BLaER1 treated with 17β-estradiol and CSF1 and Interleukin-3, amounts not matched to agents 10 nM and 100 nM (cell line): ENCODE results near the gene CCDC187.
"Not testable (repeated sequence)": the region's sequence is repeated elsewhere in the genome, so short reads cannot be mapped to it uniquely, and the experiment has no call there.

Source experiments
- H3K27ac ChIP-seq, 11 experiments: shearing (Covaris generic); formaldehyde crosslinking; 2 replicates each; pipeline ENCODE4 v1.8.1; 2022
- H3K27me3 ChIP-seq, 11 experiments: shearing (Covaris generic); formaldehyde crosslinking; 2 replicates each; pipeline ENCODE4 v1.8.1; 2022
- H3K36me3 ChIP-seq, 11 experiments: shearing (Covaris generic); formaldehyde crosslinking; 2 replicates each; pipeline ENCODE4 v1.8.1; 2022
- H3K4me1 ChIP-seq, 10 experiments: shearing (Covaris generic); formaldehyde crosslinking; 2 replicates each; pipeline ENCODE4 v1.8.1; 2022
- H3K4me2 ChIP-seq, 11 experiments: shearing (Covaris generic); formaldehyde crosslinking; 2 replicates each; pipeline ENCODE4 v1.8.1; 2022
- H3K4me3 ChIP-seq, 10 experiments: shearing (Covaris generic); formaldehyde crosslinking; 2 replicates each; pipeline ENCODE4 v1.8.1; 2022
- H3K9ac ChIP-seq, 11 experiments: shearing (Covaris generic); formaldehyde crosslinking; 2 replicates each; pipeline ENCODE4 v1.8.1; 2022
- H3K9me3 ChIP-seq, 11 experiments: shearing (Covaris generic); formaldehyde crosslinking; replicated peaks in 1 of 11; 2 replicates each; pipeline ENCODE4 v1.8.1; 2022
- H4K20me1 ChIP-seq, 11 experiments: shearing (Covaris generic); formaldehyde crosslinking; 2 replicates each; pipeline ENCODE4 v1.8.1; 2022
- Cebpa-rat ChIP-seq, 11 experiments: shearing (Covaris generic); IDR thresholded peaks; 2 replicates each; pipeline ENCODE4 v1.8.1; 2022

Gene CCDC187

DNA sequence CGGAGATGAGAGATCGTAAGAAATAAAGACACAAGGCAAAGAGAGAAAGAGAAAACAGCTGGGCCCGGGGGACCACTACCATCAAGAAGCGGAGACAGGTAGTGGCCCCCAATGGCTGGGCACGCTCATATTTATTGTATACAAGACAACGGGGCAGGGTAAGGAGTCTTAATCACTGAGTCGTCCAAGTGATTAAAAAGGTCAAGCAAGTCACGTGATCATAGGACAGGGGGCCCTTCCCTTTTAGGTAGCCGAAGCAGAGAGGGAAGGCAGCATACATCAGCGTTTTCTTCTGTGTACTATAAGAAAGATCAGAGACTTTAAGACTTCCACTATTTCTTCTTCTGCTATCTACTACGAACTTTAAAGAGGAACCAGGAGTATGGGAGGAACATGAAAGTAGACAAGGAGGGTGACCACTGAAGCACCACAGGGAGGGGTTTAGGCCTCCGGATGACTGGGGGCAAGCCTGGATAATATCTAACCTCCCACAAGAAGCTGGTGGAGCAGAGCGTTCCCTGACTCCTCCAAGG is 33.7 kb downstream of the CCDC187 start:
- H3K4me1 ChIP-seq, result peaks cover 28 to 39% (median 33%) of the 10 kb centered on the region in 10 experiments
- H4K20me1 ChIP-seq, result 0 out of 22 replicates have a peak, but pooled peaks cover 0 to 8% (median 0%) of the 10 kb centered on the region in 11 experiments
- H3K4me2 ChIP-seq, result peak overlapping the region in 4 of 11 experiments; percentile 33 to 79 (median 74); a peak in 7 of 22 replicates
- peak overlapping the region in 2 of 11 experiments; percentile 17 to 25; a peak in 1 of 22 replicates for H3K27ac ChIP-seq
- H3K36me3 ChIP-seq, result no peaks in the 10 kb centered on the region
- no peaks in the 10 kb centered on the region for H3K27me3 ChIP-seq
- H3K9me3 ChIP-seq, result no peaks in the 10 kb centered on the region
- no peak for TF ChIP-seq Cebpa-rat (IDR thresholded peaks at IDR 0.05)
- H3K4me3 ChIP-seq, result no peak overlapping the region
- H3K9ac ChIP-seq, result no peak overlapping the region

DNA sequence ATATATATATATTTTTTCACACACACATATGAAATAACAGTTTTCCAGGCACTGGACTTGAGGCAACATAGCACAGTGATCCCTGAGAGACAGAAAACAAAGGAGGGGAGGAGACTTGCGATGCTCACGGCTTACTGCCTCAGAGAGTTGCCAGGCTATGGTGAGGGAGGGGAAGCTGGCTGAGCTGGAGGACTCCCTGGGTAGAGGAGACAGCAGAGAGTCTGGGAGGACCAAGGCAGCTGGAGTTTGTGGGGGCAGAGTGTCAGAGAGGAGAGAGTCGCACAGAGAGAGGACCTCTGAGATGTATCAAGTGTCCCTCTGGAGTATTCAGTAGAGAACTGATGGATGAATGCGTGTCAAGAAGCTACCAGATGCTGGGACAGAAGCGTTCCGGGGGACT is 35.2 kb downstream of the CCDC187 start:
- peaks cover 0 to 8% (median 0%) of the 10 kb centered on the region in 11 experiments; a peak in 5 of 22 replicates for H3K27me3 ChIP-seq
- H3K4me1 ChIP-seq, result peaks cover 41 to 53% (median 47%) of the 10 kb centered on the region in 10 experiments
- 0 out of 22 replicates have a peak overlapping the region, but pooled peaks of 1 of the 11 experiments have one; percentile 72 for H3K9ac ChIP-seq
- no peak for TF ChIP-seq Cebpa-rat (IDR thresholded peaks at IDR 0.05)
- no peaks in the 10 kb centered on the region for H3K36me3 ChIP-seq
- H4K20me1 ChIP-seq, result no peaks in the 10 kb centered on the region
- H3K4me2 ChIP-seq, result peak overlapping the region in 5 of 11 experiments; percentile 32 to 100 (median 90); a peak in 10 of 22 replicates
- H3K27ac ChIP-seq, result no peak overlapping the region
- H3K9me3 ChIP-seq, result no peaks in the 10 kb centered on the region
- H3K4me3 ChIP-seq, result no peak overlapping the region

DNA sequence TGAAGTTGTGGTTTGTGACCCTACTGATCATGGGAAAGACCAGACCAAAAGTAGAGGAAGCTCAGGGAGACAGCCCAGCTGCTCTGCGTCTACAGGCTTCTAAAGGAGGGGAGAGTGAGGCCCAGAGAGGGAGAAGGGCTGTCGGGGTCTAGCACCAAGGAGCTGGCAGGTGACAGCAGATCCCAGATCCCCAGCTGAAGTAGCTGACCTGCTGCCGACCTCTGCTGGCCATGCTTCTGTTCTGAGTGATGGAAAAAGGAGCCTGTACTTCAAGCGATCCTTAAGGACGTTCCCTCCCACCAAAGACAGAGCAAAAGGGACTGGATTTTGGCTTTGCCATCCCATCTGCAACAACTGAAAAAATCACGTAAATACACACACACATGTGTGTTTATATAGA is 35.6 kb downstream of the CCDC187 start:
- Histone ChIP-seq H3K4me3 (peak overlapping the region in 1 of 10 experiments; percentile 70; a peak in 1 of 20 replicates), H3K36me3 (no peaks in the 10 kb centered on the region), H3K27ac (peak overlapping the region in 1 of 11 experiments; percentile 2; a peak in 2 of 22 replicates), H4K20me1 (no peaks in the 10 kb centered on the region), H3K4me2 (peak overlapping the region; percentile 75 to 100 (median 89)), H3K27me3 (peaks cover 0 to 12% (median 0%) of the 10 kb centered on the region in 11 experiments; a peak in 5 of 22 replicates), H3K4me1 (peaks cover 45 to 57% (median 51%) of the 10 kb centered on the region in 10 experiments), H3K9me3 (no peaks in the 10 kb centered on the region), H3K9ac (peak overlapping the region in 2 of 11 experiments; percentile 71 to 72; a peak in 5 of 22 replicates)
- no peak for TF ChIP-seq Cebpa-rat (IDR thresholded peaks at IDR 0.05)

DNA sequence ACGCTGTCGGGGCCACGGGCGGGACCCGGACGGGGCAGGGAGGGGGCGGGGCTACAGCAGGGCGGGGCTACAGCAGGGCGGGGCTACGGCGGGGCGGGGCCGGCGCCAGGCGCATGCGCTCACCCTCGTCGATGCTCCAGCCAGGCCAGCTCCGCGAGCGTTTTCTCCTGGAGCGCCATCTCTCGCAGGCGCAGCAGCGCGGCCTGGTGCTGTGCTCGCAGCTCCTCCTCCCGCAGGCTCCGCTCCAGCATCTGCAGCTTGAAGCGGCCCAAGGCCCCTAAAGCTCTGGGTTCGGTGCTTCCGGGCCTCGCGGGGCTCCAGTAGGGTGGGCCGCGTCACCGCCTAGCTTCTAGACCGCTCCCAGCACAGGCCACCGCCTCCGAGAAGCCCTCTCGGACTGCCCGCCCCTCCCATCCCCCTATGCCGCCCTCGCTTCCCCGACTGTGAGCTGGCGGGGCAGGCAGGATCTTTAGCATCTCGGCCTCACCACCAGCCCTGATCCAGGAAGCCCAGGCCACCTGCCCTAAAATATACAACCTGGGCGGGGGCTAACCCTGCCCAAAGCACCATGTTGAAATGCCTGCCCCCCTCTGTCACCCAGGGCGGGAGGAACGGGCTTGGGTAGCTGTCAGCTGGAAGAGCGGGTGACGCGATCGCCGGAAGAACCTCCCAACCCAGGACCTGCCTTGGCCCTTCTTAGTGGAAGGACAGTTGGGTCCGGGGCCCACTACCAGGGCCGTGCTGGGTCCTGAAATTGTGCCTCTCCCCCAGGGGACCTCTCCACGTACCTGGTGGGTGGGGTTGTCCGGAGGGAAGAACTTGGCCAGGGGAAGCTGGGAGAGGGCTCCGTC is 36.4 kb downstream of the CCDC187 start:
- Histone ChIP-seq H3K9me3 (no peaks in the 10 kb centered on the region), H3K9ac (peak overlapping the region; percentile 51 to 79 (median 71)), H3K4me1 (peaks cover 45 to 64% (median 59%) of the 10 kb centered on the region in 10 experiments), H3K4me3 (peak overlapping the region; percentile 43 to 70 (median 56); a peak in 19 of 20 replicates), H3K27ac (peak overlapping the region in 10 of 11 experiments; percentile 2 to 79 (median 61); a peak in 17 of 22 replicates), H4K20me1 (no peaks in the 10 kb centered on the region), H3K4me2 (peak overlapping the region; percentile 75 to 100 (median 94)), H3K36me3 (no peaks in the 10 kb centered on the region), H3K27me3 (peaks cover 0 to 17% (median 0%) of the 10 kb centered on the region in 11 experiments; a peak in 5 of 22 replicates)
- no peak for TF ChIP-seq Cebpa-rat (IDR thresholded peaks at IDR 0.05)

DNA sequence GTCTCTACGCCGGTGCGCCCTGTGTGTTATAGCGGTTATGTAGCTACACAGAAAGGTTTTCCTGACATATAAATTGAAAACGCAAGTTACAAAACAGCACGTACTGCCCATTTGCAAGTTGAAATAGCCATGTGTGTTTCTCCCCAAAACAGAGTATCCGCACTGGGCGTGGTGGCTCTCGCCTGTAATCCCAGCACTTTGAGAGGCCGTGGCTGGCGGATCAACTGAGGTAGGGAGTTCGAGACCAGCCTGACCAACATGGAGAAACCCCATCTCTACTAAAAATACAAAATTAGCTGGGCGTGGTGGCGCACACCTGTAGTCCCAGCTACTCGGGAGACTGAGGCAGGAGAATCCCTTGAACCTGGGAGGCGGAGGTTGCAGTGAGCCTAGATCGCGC is 37.3 kb downstream of the CCDC187 start:
- not testable (repeated sequence) for H3K9me3 ChIP-seq, H3K36me3 ChIP-seq, H4K20me1 ChIP-seq
- peak overlapping the region; percentile 54 to 100 (median 80) for H3K4me2 ChIP-seq
- peak overlapping the region in 3 of 11 experiments; percentile 15 to 48 (median 38); a peak in 3 of 22 replicates for H3K27ac ChIP-seq
- H3K4me3 ChIP-seq, result peak overlapping the region in 5 of 10 experiments; percentile 26 to 56 (median 37); a peak in 5 of 20 replicates
- peak overlapping the region in 3 of 11 experiments; percentile 29 to 77 (median 29); a peak in 1 of 22 replicates for H3K9ac ChIP-seq
- H3K27me3 ChIP-seq, result peaks cover 0 to 25% (median 0%) of the 10 kb centered on the region in 11 experiments; a peak in 5 of 22 replicates
- H3K4me1 ChIP-seq, result peaks cover 45 to 73% (median 67%) of the 10 kb centered on the region in 10 experiments

DNA sequence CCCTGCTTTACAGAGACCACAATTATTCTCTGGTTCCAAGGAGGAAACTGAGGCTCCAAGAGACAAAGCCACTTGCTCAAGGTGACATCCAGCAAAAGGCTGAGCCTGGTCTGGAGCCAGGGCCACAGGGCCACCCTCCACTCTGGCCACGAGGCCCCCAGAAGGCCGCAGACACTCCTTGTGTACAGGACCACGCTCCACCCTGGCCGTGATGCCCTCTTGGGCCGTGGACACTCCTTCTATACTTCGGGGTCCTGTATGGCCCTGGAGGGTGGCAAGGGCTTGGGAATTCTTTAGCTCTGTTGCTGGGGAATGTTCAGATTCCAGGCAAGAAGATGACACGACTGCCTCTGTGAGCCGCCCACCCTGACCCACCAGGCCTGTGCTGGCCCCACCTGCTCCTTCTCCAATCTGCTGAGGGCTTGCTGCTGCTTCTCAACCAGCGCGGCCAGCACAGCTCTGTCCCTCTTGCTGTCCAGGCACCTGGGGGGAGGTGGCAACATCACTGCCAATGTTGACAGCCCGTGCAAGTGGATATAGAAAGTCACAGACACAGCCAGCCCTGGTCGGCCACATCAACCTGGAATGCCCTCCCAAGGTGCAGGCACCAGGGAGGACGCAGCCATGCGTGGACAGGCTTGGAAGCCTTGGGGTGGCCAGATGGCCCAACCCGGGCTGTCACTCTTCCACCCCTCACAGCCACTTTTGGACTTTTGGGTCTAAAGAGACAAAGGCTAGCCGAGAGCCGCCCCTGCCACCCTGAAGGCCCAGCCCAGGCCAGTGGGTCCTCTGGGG is 38.1 kb downstream of the CCDC187 start:
- H3K27ac ChIP-seq, result no peak overlapping the region
- TF ChIP-seq Cebpa-rat (IDR thresholded peaks at IDR 0.05), result no peak
- peak overlapping the region in 1 of 11 experiments; percentile 49; a peak in 1 of 22 replicates for H3K9ac ChIP-seq
- H3K27me3 ChIP-seq, result peaks cover 0 to 33% (median 0%) of the 10 kb centered on the region in 11 experiments; a peak in 7 of 22 replicates
- H4K20me1 ChIP-seq, result peaks cover 0 to 11% (median 0%) of the 10 kb centered on the region in 11 experiments; a peak in 2 of 22 replicates
- H3K9me3 ChIP-seq, result no peaks in the 10 kb centered on the region
- H3K4me2 ChIP-seq, result peak overlapping the region in 8 of 11 experiments; percentile 80 to 100 (median 99); a peak in 12 of 22 replicates
- peaks cover 45 to 80% (median 76%) of the 10 kb centered on the region in 10 experiments for H3K4me1 ChIP-seq
- H3K4me3 ChIP-seq, result no peak overlapping the region
- no peaks in the 10 kb centered on the region for H3K36me3 ChIP-seq

DNA sequence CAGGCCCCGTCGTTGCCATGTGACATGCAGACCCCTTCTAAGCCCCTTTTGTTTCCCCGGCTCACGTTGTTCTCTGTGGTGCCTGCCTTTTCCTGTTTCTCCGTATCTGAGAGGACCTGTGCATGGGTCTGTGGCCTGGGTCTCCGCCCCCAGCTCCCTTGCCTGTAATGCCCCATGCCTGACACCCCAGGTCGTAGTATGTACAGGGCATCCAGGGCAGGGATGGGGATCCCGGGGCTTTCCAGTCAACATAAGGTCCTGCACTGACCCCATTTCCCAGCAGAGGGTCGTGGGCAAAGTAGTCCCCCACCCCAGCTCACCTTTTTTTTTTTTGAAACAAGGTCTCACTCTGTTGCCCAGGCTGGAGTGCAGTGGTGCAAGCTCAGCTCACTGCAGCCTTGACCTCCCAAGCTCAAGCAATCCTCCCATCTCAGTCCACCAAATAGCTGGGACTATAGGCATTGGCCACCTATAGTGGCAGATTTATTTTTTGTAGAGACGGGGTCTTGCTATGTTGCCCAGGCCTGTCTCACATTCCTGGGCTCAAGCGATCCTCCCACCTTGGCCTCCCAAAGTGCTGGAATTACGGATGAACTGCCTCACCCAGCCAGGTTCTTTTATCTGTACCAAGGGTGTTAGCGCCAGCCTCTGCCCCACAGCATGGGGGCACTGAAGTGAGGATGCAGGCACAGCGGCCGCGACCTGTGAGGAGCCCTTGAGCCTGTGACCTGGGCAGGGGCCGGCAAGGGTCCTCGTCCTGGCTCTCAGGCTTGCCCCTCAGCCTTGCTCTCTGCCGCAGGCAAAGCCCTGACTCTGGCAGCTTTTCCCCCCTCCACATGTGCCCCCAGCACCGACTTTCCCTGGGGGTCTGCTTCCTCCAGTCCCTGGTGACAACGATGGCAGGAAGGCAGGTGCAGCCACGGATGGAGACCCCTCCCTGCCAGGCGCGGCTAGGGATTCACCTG is 39.2 kb downstream of the CCDC187 start:
- H3K9ac ChIP-seq, result peak overlapping the region in 5 of 11 experiments; percentile 11 to 64 (median 53); a peak in 8 of 22 replicates
- peak overlapping the region in 1 of 10 experiments; percentile 26; a peak in 2 of 20 replicates for H3K4me3 ChIP-seq
- peak overlapping the region in 4 of 11 experiments; percentile 15 to 41 (median 31); a peak in 4 of 22 replicates for H3K27ac ChIP-seq
- no peak for TF ChIP-seq Cebpa-rat (IDR thresholded peaks at IDR 0.05)
- H3K9me3 ChIP-seq, result no peaks in the 10 kb centered on the region
- peak overlapping the region; percentile 46 to 100 (median 97); a peak in 20 of 22 replicates for H3K4me2 ChIP-seq
- H3K4me1 ChIP-seq, result peaks cover 44 to 89% (median 83%) of the 10 kb centered on the region in 10 experiments
- H3K27me3 ChIP-seq, result peaks cover 0 to 43% (median 0%) of the 10 kb centered on the region in 11 experiments; a peak in 7 of 22 replicates
- H4K20me1 ChIP-seq, result peaks cover 0 to 11% (median 0%) of the 10 kb centered on the region in 11 experiments; a peak in 2 of 22 replicates
- H3K36me3 ChIP-seq, result no peaks in the 10 kb centered on the region
